GM06990 (cell line): ENCODE measurements around the gene MT1B.

Experiments used
- DNase-seq: peaks from one replicate; pipeline ENCODE4 v3.0.0-alpha.2; 2011; ENCODE audit not compliant: insufficient read length; ENCODE audit errors: extremely low read depth
- H3K27me3 ChIP-seq: replicated peaks from 2 replicates; pipeline ENCODE4 v1.6.0; 2011; ENCODE audit warnings: low read length; ENCODE audit not compliant: control insufficient read depth, insufficient read depth
- H3K36me3 ChIP-seq: 2 replicates; pipeline ENCODE4 v1.5.1; 2011; ENCODE audit warnings: low read length; ENCODE audit not compliant: control insufficient read depth, insufficient read depth
- H3K4me3 ChIP-seq: replicated peaks from 2 replicates; pipeline ENCODE4 v1.5.1; 2011; ENCODE audit warnings: low read depth, mild to moderate bottlenecking, control low read depth, low read length
- CTCF ChIP-seq: IDR thresholded peaks from 2 replicates; pipeline ENCODE4 v1.5.1; 2011; ENCODE audit warnings: low read length, control low read depth, mild to moderate bottlenecking, inconsistent platforms; ENCODE audit not compliant: insufficient read depth, poor library complexity, severe bottlenecking

Gene MT1B

GRCh38 chr16:56700195-56700594, 48.5 kb downstream of the MT1B start:
- DNase-seq = no peak
- H3K4me3 ChIP-seq = no peak overlapping the region
- no peaks in the 10 kb centered on the region; the same call in 1 of the 2 replicates for H3K27me3 ChIP-seq
- no peaks in the 10 kb centered on the region for H3K36me3 ChIP-seq
- no peak for TF ChIP-seq CTCF

GRCh38 chr16:56700631-56701030, 48.9 kb downstream of the MT1B start:
- DNase-seq = no peak
- no peak for TF ChIP-seq CTCF
- H3K27me3 ChIP-seq = no peaks in the 10 kb centered on the region; the same call in 1 of the 2 replicates
- H3K4me3 ChIP-seq = no peak overlapping the region
- H3K36me3 ChIP-seq = no peaks in the 10 kb centered on the region

- Histone ChIP-seq H3K36me3 (no peaks in the 10 kb centered on the region), H3K4me3 (no peak overlapping the region), H3K27me3 (no peaks in the 10 kb centered on the region; the same call in 1 of the 2 replicates)
- TF ChIP-seq CTCF = no peak
- DNase-seq = no peak
Observed at GRCh38 chr16:56701534-56701933, 49.8 kb downstream of the MT1B start.
